ENCODE measurements around the gene LAMB4. TPM values are rescaled to one million over a fixed set of nuclear protein-coding genes. Genes with fewer than 3 reads are reported as not detected.

Gene LAMB4
- total and polyA plus RNA-seq, 2 of the 8 experiments (the other 6 are each of a cell fraction or from before 2014, with no cell fraction given): not detected

- no peak overlapping the region for H2BK5ac ChIP-seq (ENCODE audit: low read depth, low read length)
- no peaks in the 10 kb centered on the region for H3K79me2 ChIP-seq (ENCODE audit: control insufficient read depth in 1 of 2, insufficient read depth in 2 of 2, low read length in 2 of 2)
- no peak overlapping the region for H3K4me3 ChIP-seq (ENCODE audit: extremely low read depth in 1 of 4, insufficient read depth in 2 of 4, low read depth in 3 of 4, low read length in 4 of 4)
- no peaks in the 10 kb centered on the region for H3K79me1 ChIP-seq (ENCODE audit: low read depth, low read length)
- no peaks in the 10 kb centered on the region for H3K36me3 ChIP-seq (ENCODE audit: control insufficient read depth in 2 of 4, insufficient read depth in 4 of 4, low read length in 3 of 4)
- WGBS, 2 experiments (ENCODE audit: extremely low coverage in 1 of 2, insufficient coverage in 1 of 2, insufficient read length in 1 of 2, insufficient replicate concordance in 2 of 2, low coverage in 1 of 2, low lambda C conversion rate in 2 of 2, missing lambda C conversion rate in 1 of 2): 95% methylated on average over 1 of the region's 1 CpG; no CpG with 5 or more reads in 1 of the 2 experiments
- H3K23me2 ChIP-seq (ENCODE audit: low read depth, low read length): no peaks in the 10 kb centered on the region
- no peak overlapping the region for H2AFZ ChIP-seq (ENCODE audit: low read length)
- H4K20me1 ChIP-seq (replicated peaks in 1 of 2; ENCODE audit: control insufficient read depth in 1 of 2, insufficient read depth in 2 of 2, low read length in 2 of 2): no peaks in the 10 kb centered on the region
- no peak overlapping the region for H2BK15ac ChIP-seq (ENCODE audit: low read length)
- FAIRE-seq (no peak), DNase-seq (ENCODE audit: low read depth in 1 of 2, low spot score in 2 of 2) (no peak)
- H3K18ac ChIP-seq (ENCODE audit: extremely low read depth, low read length): no peak overlapping the region
- no peak overlapping the region for H4K8ac ChIP-seq (ENCODE audit: extremely low read depth, insufficient read depth, low read length)
- H2BK12ac ChIP-seq (ENCODE audit: low read depth, low read length): no peak overlapping the region
- H2BK120ac ChIP-seq (replicated peaks; ENCODE audit: low read depth, low read length): no peak overlapping the region
- POLR2A ChIA-PET (ENCODE audit: partially characterized antibody): no interaction called here
- H4K91ac ChIP-seq (replicated peaks; ENCODE audit: insufficient read length, low read length): no peak overlapping the region
- 0 out of 7 replicates have a peak, but pooled peaks cover 0 to 4% (median 0%) of the 10 kb centered on the region in 4 experiments for H3K4me1 ChIP-seq (replicated peaks in 1 of 4; ENCODE audit: control insufficient read depth in 3 of 4, insufficient read depth in 4 of 4, low read length in 3 of 4)
- H3K9ac ChIP-seq (replicated peaks in 1 of 4; ENCODE audit: extremely low read depth in 1 of 4, low read depth in 3 of 4, low read length in 3 of 4): no peak overlapping the region
- H3K4ac ChIP-seq (replicated peaks; ENCODE audit: insufficient read length, low read depth, low read length): no peak overlapping the region
- H3K27ac ChIP-seq (ENCODE audit: low read depth, low read length): no peak overlapping the region
- no peak overlapping the region for H3K23ac ChIP-seq (ENCODE audit: insufficient read length)
- CTCF ChIA-PET (ENCODE audit: partially characterized antibody): interaction anchor here (0.8 to 1.2 kb wide), 3 partner anchors 18 to 62 kb away, joined by 3 to 4 read pairs (median 3); no protein-coding TSS in a partner anchor
- no peaks in the 10 kb centered on the region for H3K9me3 ChIP-seq (ENCODE audit: insufficient read depth in 2 of 2, low read depth in 1 of 2, low read length in 1 of 2)
- H3K14ac ChIP-seq (ENCODE audit: insufficient read length): no peak overlapping the region
- H2AK5ac ChIP-seq (ENCODE audit: low read depth, low read length): no peak overlapping the region
- H4K5ac ChIP-seq (ENCODE audit: insufficient read length, low read depth, low read length): no peak overlapping the region
- no peak overlapping the region for H2BK20ac ChIP-seq (ENCODE audit: low read length)
- H3K4me2 ChIP-seq (ENCODE audit: insufficient read depth in 1 of 2, low read depth in 2 of 2, low read length in 2 of 2): no peak overlapping the region
- no peaks in the 10 kb centered on the region for H3K27me3 ChIP-seq (replicated peaks in 1 of 4; ENCODE audit: control insufficient read depth in 3 of 4, extremely low read depth in 1 of 4, insufficient read depth in 3 of 4, low read length in 3 of 4)
- no peak overlapping the region for H3K56ac ChIP-seq (replicated peaks; ENCODE audit: insufficient read length, low read depth, low read length)
- TF ChIP-seq EZH2 (IDR thresholded peaks at IDR 0.05; ENCODE audit: low read depth, low read length, severe bottlenecking): no peak
- TF ChIP-seq TAF7 (optimal IDR thresholded peaks at IDR 0.05; ENCODE audit: borderline replicate concordance, low read depth, low read length): no peak
- TF ChIP-seq EP300 (IDR thresholded peaks at IDR 0.05; ENCODE audit: borderline replicate concordance in 1 of 2, low read depth in 2 of 2, low read length in 2 of 2): no peak
- TF ChIP-seq SP1 (IDR thresholded peaks at IDR 0.05; ENCODE audit: low read depth, low read length): no peak
- no peak for TF ChIP-seq ASH2L (IDR thresholded peaks at IDR 0.05; ENCODE audit: low read length)
- TF ChIP-seq TBP (IDR thresholded peaks at IDR 0.05; ENCODE audit: low read depth, low read length): no peak
- no peak for TF ChIP-seq NANOG (IDR thresholded peaks at IDR 0.05; ENCODE audit: insufficient read depth, low read depth, low read length, poor library complexity, severe bottlenecking)
- no peak for TF ChIP-seq NRF1 (IDR thresholded peaks at IDR 0.05; ENCODE audit: low read depth, low read length)
- no peak for TF ChIP-seq BCL11A (IDR thresholded peaks at IDR 0.05; ENCODE audit: low read depth in 2 of 2, low read length in 2 of 2)
- TF ChIP-seq RFX5 (IDR thresholded peaks at IDR 0.05; ENCODE audit: borderline replicate concordance, low read depth, low read length): no peak
- TF ChIP-seq SIN3A (conservative IDR thresholded peaks at IDR 0.05 in 1 of 2, IDR thresholded peaks at IDR 0.05 in 1 of 2; ENCODE audit: low read depth in 1 of 2, low read length in 2 of 2): no peak
- no peak for TF ChIP-seq PHF8 (conservative IDR thresholded peaks at IDR 0.05; ENCODE audit: low read depth, low read length)
- no peak for TF ChIP-seq CBX5 (IDR thresholded peaks at IDR 0.05; ENCODE audit: low read depth, low read length)
- TF ChIP-seq ZNF274 (IDR thresholded peaks at IDR 0.05; ENCODE audit: borderline replicate concordance, extremely low read depth, low read length): no peak
These were observed 51.5 kb downstream of the LAMB4 start for GRCh38 chr7:108078691-108079090.

Measured in H1 (cell line).